Nephron progenitor cell (in vitro differentiated cells): ENCODE results near the gene CCKAR.

Experiments
- DNase-seq: peaks from one replicate; pipeline ENCODE4 v3.0.0; 2021
- H3K27ac Mint-ChIP-seq: 2 replicates; pipeline ENCODE4 v1.8.0; 2021; ENCODE audit warnings: mild to moderate bottlenecking, moderate library complexity, mixed read lengths
- H3K27me3 Mint-ChIP-seq: 2 replicates; pipeline ENCODE4 v1.8.0; 2021; ENCODE audit warnings: mild to moderate bottlenecking, low read depth, mixed read lengths; ENCODE audit not compliant: poor library complexity
- H3K36me3 Mint-ChIP-seq: 2 replicates; pipeline ENCODE4 v1.8.0; 2021; ENCODE audit warnings: low read depth, mixed read lengths
- H3K4me1 Mint-ChIP-seq: 2 replicates; pipeline ENCODE4 v1.8.0; 2021; ENCODE audit warnings: mixed read lengths
- H3K4me3 Mint-ChIP-seq: 2 replicates; pipeline ENCODE4 v1.8.0; 2021; ENCODE audit warnings: mild to moderate bottlenecking, moderate library complexity, mixed read lengths
- H3K9me3 Mint-ChIP-seq: 2 replicates; pipeline ENCODE4 v1.8.0; 2021; ENCODE audit warnings: mild to moderate bottlenecking, moderate library complexity, mixed read lengths
- TF ChIP-seq, protein P1 (sequence below): fragments of 200-600 bp; sonication (generic); IDR thresholded peaks from 2 replicates; pipeline ENCODE4 v1.5.0; 2021; ENCODE audit warnings: antibody characterized with exemption

The CCKAR gene

GRCh38 chr4:26454961-26455360, 35.3 kb downstream of the CCKAR start:
- Mint-ChIP-seq H3K27ac (no peak overlapping the region), H3K27me3 (peaks cover 5% of the 10 kb centered on the region), H3K4me3 (no peak overlapping the region), H3K36me3 (no peaks in the 10 kb centered on the region), H3K4me1 (peaks cover 33% of the 10 kb centered on the region), H3K9me3 (peaks cover 18% of the 10 kb centered on the region)
- TF ChIP-seq, protein P1, sequence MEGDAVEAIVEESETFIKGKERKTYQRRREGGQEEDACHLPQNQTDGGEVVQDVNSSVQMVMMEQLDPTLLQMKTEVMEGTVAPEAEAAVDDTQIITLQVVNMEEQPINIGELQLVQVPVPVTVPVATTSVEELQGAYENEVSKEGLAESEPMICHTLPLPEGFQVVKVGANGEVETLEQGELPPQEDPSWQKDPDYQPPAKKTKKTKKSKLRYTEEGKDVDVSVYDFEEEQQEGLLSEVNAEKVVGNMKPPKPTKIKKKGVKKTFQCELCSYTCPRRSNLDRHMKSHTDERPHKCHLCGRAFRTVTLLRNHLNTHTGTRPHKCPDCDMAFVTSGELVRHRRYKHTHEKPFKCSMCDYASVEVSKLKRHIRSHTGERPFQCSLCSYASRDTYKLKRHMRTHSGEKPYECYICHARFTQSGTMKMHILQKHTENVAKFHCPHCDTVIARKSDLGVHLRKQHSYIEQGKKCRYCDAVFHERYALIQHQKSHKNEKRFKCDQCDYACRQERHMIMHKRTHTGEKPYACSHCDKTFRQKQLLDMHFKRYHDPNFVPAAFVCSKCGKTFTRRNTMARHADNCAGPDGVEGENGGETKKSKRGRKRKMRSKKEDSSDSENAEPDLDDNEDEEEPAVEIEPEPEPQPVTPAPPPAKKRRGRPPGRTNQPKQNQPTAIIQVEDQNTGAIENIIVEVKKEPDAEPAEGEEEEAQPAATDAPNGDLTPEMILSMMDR, result no peak
- DNase-seq, result no peak

- TF ChIP-seq, protein P1, result no peak
- peak overlapping the region; percentile 85 for H3K27ac Mint-ChIP-seq
- no peak for DNase-seq
- peaks cover 5% of the 10 kb centered on the region for H3K27me3 Mint-ChIP-seq
- no peak overlapping the region for H3K4me3 Mint-ChIP-seq
- H3K36me3 Mint-ChIP-seq, result no peaks in the 10 kb centered on the region
- H3K9me3 Mint-ChIP-seq, result peaks cover 27% of the 10 kb centered on the region
- peaks cover 27% of the 10 kb centered on the region for H3K4me1 Mint-ChIP-seq
Observed at GRCh38 chr4:26452565-26453531, 37.4 kb downstream of the CCKAR start.

DNA sequence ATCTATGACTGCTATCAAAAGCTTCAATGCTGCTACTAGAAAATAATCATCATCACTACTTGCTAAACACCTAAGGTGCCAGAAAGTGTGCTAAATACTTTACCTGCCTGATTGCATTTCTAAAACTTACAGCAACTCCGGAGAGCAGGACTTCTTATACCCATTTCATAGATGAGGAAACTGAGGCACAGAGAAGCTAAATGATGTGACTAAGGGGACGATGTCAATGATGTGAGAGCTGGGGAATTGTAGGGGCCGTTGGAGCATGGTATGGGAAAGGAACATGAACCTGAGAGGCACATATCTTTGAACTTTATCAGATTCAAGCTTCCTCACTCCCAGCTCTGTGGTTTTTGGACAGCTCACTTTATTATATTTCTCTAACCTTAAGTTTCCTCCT, 38.7 kb downstream of the CCKAR start:
- no peak for DNase-seq
- Mint-ChIP-seq H3K27ac (no peak overlapping the region), H3K4me3 (no peak overlapping the region), H3K9me3 (peaks cover 37% of the 10 kb centered on the region), H3K27me3 (no peaks in the 10 kb centered on the region), H3K36me3 (no peaks in the 10 kb centered on the region), H3K4me1 (peaks cover 27% of the 10 kb centered on the region)
- TF ChIP-seq, protein P1, result no peak

GRCh38 chr4:26450418-26450817, 39.9 kb downstream of the CCKAR start:
- peaks cover 9% of the 10 kb centered on the region for H3K36me3 Mint-ChIP-seq
- H3K27ac Mint-ChIP-seq, result no peak overlapping the region
- H3K4me1 Mint-ChIP-seq, result peaks cover 27% of the 10 kb centered on the region
- TF ChIP-seq, protein P1, result no peak
- peaks cover 44% of the 10 kb centered on the region for H3K9me3 Mint-ChIP-seq
- no peak for DNase-seq
- H3K27me3 Mint-ChIP-seq, result no peaks in the 10 kb centered on the region
- no peak overlapping the region for H3K4me3 Mint-ChIP-seq

DNA sequence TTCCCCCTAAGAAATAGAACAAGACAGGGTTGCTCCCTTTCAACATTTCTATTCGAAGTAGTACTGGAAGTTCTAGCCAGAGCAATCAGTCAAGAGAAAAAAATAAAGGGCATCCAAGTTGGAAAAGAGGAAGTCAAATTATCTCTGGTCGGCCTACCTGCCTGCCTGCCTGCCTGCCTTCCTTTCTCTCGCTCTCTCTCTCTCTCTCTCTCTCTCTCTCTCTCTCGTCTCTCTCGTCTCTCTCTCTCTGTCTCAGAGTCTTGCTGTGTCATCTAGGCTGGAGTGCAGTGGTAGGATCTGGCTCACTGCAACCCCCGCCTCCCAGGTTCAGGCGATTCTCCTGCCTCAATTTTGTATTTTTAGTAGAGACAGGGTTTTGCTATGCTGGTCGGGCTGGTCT, 42.9 kb downstream of the CCKAR start:
- Mint-ChIP-seq H3K4me3 (no peak overlapping the region), H3K36me3 (peaks cover 36% of the 10 kb centered on the region), H3K4me1 (peaks cover 18% of the 10 kb centered on the region), H3K27ac (no peak overlapping the region), H3K9me3 (peaks cover 50% of the 10 kb centered on the region), H3K27me3 (no peaks in the 10 kb centered on the region)
- TF ChIP-seq, protein P1, result no peak
- DNase-seq, result no peak

- Mint-ChIP-seq H3K4me1 (no peaks in the 10 kb centered on the region), H3K36me3 (peaks cover 64% of the 10 kb centered on the region), H3K4me3 (no peak overlapping the region), H3K9me3 (peaks cover 34% of the 10 kb centered on the region), H3K27ac (no peak overlapping the region), H3K27me3 (no peaks in the 10 kb centered on the region)
- TF ChIP-seq, protein P1, result no peak
- no peak for DNase-seq
Observed at GRCh38 chr4:26441771-26442170, 48.5 kb downstream of the CCKAR start.
